Pancreas (tissue), 10 donors: ENCODE data around the gene RAG1. TPM values are rescaled to one million over a fixed set of nuclear protein-coding genes. Genes with fewer than 3 reads are reported as not detected.
A peak's percentile ranks its signal among the peaks of the same experiment; 100 is the strongest.

Experiments used
- ATAC-seq, 4 donors: fragments of 200-7000 bp; cut with Tn5 transposase; one replicate each; pipeline versions ENCODE4 v1.8.0 to v1.9.1; 2020; ENCODE audit warnings: mild to moderate bottlenecking in 4 of 4, moderate library complexity in 4 of 4
- DNase-seq, 6 donors: peaks; one replicate each; pipeline ENCODE4 v3.0.0-alpha.2; 2020
- FAIRE-seq: peaks from 2 replicates; lab custom pipeline; 2012; peaks lifted over from hg19 to GRCh38; lab: Jason Lieb, UNC
- H3K27ac ChIP-seq, 4 donors: fragments of 200-600 bp; sonication (generic); 1 replicate in 3 of 4; 2 replicates in 1 of 4; pipeline versions ENCODE4 v1.5.0 to v1.8.0; 2020
- H3K27me3 ChIP-seq, 4 donors: fragments of 200-600 bp; one replicate each; pipeline ENCODE4 v1.8.0; 2021
- H3K36me3 ChIP-seq, 3 donors: fragments of 200-600 bp; sonication (generic) in 1 of 3; one replicate each; pipeline versions ENCODE4 v1.5.0 to v1.8.0; 2020 to 2021
- H3K4me1 ChIP-seq, 3 donors: fragments of 200-600 bp; one replicate each; pipeline ENCODE4 v1.8.0; 2021
- H3K4me3 ChIP-seq, 4 donors: fragments of 200-600 bp; sonication (generic) in 2 of 4; one replicate each; pipeline versions ENCODE4 v1.5.0 to v1.8.0; 2020 to 2021
- H3K9me3 ChIP-seq, 4 donors: fragments of 200-600 bp; one replicate each; pipeline ENCODE4 v1.8.0; 2021
- CTCF ChIP-seq, 4 donors: fragments of 200-600 bp; sonication (generic) in 3 of 4; IDR thresholded peaks; one replicate each; pipeline versions ENCODE4 v1.5.0 to v1.8.0; 2021; ENCODE audit warnings: antibody characterized with exemption in 4 of 4
- WGBS, 2 donors: extraction: QIAGEN DNeasy Blood & Tissue Kit; methylation state at CpG; one replicate each; pipeline ENCODE4 v1.1.7; 2013; 5-methylcytosine and 5-hydroxymethylcytosine counted together
- intact Hi-C, 3 donors: fragments of 100-400 bp; cut with DNase I; formaldehyde crosslinking; loops; one replicate each; pipeline versions ENCODE4 v1.11.1 to v1.14.2; 2022
- polyA plus RNA-seq, 2 donors: library from polyadenylated mRNA; stranded (reverse); fragments of 200-250 nt; gene quantifications; one replicate each; pipeline ENCODE4 v1.2.3, GENCODE V29; 2013
- total RNA-seq, 6 donors: library from RNA; stranded (reverse); fragmentation: NEBNext Ultra II Directional in 4 of 6; extraction: Animal tissue kit (Norgen Biotek cat#: 25700) in 4 of 6; gene quantifications; one replicate each; pipeline versions ENCODE4 v1.2.1 to v1.2.4, GENCODE V29; 2021 to 2023
- donor health status: healthy with polysubstance abuse.
- donor health status: DM: no; HTN: no; CAD: no; lungs with moderate emphysema.
- donor health status: DM: no; HTN: no; CAD: no.
- donor health status: control.
- donor health status: control.
- donor health status: Bipolar disorder and iron deficiency.
- donor health status: DM: yes; HTN: yes; CAD: no.
- donor health status: DM: no; HTN: no; CAD: no.
- donor health status: DM: no; HTN: no; CAD: no.
- donor health status: DM: yes; HTN: yes; CAD: no.

RAG1 gene
- total and polyA plus RNA-seq, 8 donors = 0.13 to 0.81 (median 0.51) TPM

GRCh38 chr11:36623494-36623893 lies 55.7 kb downstream of the RAG1 start:
- H3K27me3 ChIP-seq = no peaks in the 10 kb centered on the region
- no peaks in the 10 kb centered on the region for H3K9me3 ChIP-seq
- intact Hi-C loops = loop anchor here in 1 of 3 donors (5.0 kb wide), 1 partner anchor 56 kb away; the partner anchor contains the start of gene RAG1
- FAIRE-seq = no peak
- no peak overlapping the region for H3K27ac ChIP-seq
- no peak overlapping the region for H3K4me3 ChIP-seq
- peaks cover 0 to 12% (median 7%) of the 10 kb centered on the region in 3 donors for H3K4me1 ChIP-seq
- WGBS, 2 donors = 90 to 92% methylated on average over 5 of the region's 5 CpGs
- no peak for ATAC-seq
- no peak for DNase-seq
- TF ChIP-seq CTCF (IDR thresholded peaks at IDR 0.05) = no peak
- H3K36me3 ChIP-seq = no peaks in the 10 kb centered on the region

GRCh38 chr11:36627006-36627405 lies 59.2 kb downstream of the RAG1 start:
- 93 to 97% methylated on average over 1 of the region's 1 CpG for WGBS, 2 donors
- Histone ChIP-seq H3K36me3 (no peaks in the 10 kb centered on the region), H3K9me3 (no peaks in the 10 kb centered on the region), H3K27me3 (no peaks in the 10 kb centered on the region), H3K27ac (no peak overlapping the region), H3K4me3 (no peak overlapping the region), H3K4me1 (peaks cover 4 to 9% (median 5%) of the 10 kb centered on the region in 3 donors)
- FAIRE-seq (no peak), ATAC-seq (no peak), DNase-seq (no peak)
- no peak for TF ChIP-seq CTCF (IDR thresholded peaks at IDR 0.05)
- intact Hi-C loops = no loop called here

- peaks cover 4 to 9% (median 5%) of the 10 kb centered on the region in 3 donors for H3K4me1 ChIP-seq
- ATAC-seq (no peak), FAIRE-seq (no peak), DNase-seq (no peak)
- no peak for TF ChIP-seq CTCF (IDR thresholded peaks at IDR 0.05)
- no peaks in the 10 kb centered on the region for H3K9me3 ChIP-seq
- H3K4me3 ChIP-seq = no peak overlapping the region
- intact Hi-C loops = no loop called here
- H3K27me3 ChIP-seq = no peaks in the 10 kb centered on the region
- H3K36me3 ChIP-seq = no peaks in the 10 kb centered on the region
- no peak overlapping the region for H3K27ac ChIP-seq
- WGBS, 2 donors = 65 to 76% methylated on average over 2 of the region's 2 CpGs
These were observed 59.7 kb downstream of the RAG1 start for GRCh38 chr11:36627471-36627870.

GRCh38 chr11:36628141-36628540 lies 60.3 kb downstream of the RAG1 start:
- no peaks in the 10 kb centered on the region for H3K36me3 ChIP-seq
- peaks cover 4 to 9% (median 5%) of the 10 kb centered on the region in 3 donors for H3K4me1 ChIP-seq
- H3K9me3 ChIP-seq = no peaks in the 10 kb centered on the region
- TF ChIP-seq CTCF (IDR thresholded peaks at IDR 0.05) = no peak
- H3K27me3 ChIP-seq = no peaks in the 10 kb centered on the region
- ATAC-seq = peak in 3 of 4 donors; percentile 8 to 27 (median 10)
- H3K4me3 ChIP-seq = no peak overlapping the region
- no peak for DNase-seq
- no peak for FAIRE-seq
- H3K27ac ChIP-seq = peak overlapping the region in 1 of 4 donors; percentile 43
- intact Hi-C loops = no loop called here
- 76 to 82% methylated on average over 5 of the region's 5 CpGs for WGBS, 2 donors

- no peak for FAIRE-seq
These were observed 61.0 kb downstream of the RAG1 start for GRCh38 chr11:36628765-36629244.

More at GRCh38 chr11:36628765-36629244, 61.0 kb downstream of the RAG1 start:
- no peak overlapping the region for H3K4me3 ChIP-seq
- H3K27ac ChIP-seq = peak overlapping the region in 1 of 4 donors; percentile 43
- H3K27me3 ChIP-seq = no peaks in the 10 kb centered on the region
- H3K36me3 ChIP-seq = no peaks in the 10 kb centered on the region
- WGBS, 2 donors = 9 to 11% methylated on average over 4 of the region's 4 CpGs
- no peaks in the 10 kb centered on the region for H3K9me3 ChIP-seq
- TF ChIP-seq CTCF (IDR thresholded peaks at IDR 0.05) = no peak
- peak; percentile 91 to 97 (median 96) for ATAC-seq
- intact Hi-C loops = no loop called here
- peak in 3 of 6 donors; percentile 28 to 48 (median 41) for DNase-seq
- peaks cover 4 to 9% (median 5%) of the 10 kb centered on the region in 3 donors for H3K4me1 ChIP-seq
